ENCODE data around the gene LRP8.

The LRP8 gene

DNA sequence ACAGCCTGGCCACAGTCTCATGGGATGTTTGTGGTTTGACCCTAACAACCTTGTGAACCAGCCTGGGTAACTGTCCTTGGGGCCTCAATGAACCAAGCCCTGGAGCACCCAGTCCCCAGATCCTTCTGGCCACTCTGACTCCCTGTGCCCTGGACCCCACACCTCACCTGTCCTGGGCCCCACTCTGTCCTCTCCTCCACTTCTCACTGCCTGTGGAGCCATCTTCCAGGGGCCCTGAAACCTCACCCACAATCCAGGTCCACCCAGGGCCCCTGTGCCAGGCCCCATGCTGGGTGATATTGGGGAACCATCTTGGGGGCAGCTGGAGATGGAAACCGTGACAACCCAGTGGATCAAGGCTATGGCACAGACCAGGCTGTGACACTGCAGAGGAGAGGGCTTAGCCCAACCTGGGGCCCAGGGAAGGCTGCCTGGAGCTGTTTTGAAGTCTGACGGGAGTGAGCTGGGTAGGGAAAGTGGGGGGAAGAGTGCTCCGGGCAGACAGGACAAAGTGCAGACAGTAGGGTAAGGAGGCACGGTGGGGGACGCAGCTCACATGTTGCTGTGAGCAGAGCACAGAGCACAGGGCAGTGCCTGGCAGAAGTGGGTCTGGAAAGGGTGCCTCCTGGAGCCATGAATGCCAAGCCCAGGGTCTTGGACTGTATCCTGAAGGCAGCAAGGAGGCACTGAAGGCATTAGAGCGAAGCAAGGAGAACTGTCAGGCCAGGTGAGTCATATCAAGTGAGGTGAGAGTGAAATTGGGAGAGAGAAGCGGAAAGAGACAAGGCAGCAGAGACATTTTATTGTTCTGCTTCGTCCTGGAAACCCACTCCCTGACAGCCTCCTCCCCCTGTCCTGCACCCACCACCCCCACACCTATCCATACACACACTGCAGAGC, 12.1 kb upstream of the LRP8 start:
- no peak for DNase-seq

DNA sequence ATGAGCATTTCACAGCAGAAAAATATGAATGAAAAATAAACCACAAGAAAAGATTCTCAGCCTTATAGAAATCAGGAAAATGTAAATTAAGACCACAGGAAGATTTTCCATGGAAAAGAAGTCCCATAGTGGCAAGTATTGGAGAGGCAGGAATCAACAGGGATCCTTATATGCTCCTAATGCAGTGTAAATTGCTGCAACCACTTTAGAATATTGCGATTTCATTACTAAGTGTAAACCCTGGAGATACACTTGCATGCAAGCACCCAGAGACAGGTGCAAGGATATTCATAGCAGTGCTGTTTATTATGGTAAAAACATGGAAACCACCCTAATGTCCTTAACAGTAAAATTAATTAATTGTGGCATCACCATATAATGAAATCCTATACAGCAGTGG, 10.6 kb upstream of the LRP8 start:
- DNase-seq = no peak

DNA sequence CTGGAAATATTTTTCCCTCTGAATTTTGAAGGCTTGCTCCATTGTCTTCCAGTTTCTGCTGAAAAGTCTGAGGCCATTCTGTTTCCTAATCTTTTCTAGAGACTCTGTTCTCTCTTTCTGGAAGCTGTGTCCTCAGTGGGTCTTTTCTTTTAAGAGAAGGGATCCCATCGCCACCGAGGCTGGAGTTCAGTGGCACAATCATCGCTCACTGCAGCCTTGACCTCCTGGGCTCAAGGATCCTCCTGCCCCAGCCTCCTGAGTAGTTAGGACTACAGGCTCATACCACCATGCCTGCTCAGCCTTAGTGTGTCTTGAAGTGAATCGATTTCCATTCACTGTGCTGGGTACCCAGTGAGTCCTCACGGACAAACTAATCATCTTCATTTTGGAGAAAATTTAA, 9.6 kb upstream of the LRP8 start:
- DNase-seq = no peak

DNA sequence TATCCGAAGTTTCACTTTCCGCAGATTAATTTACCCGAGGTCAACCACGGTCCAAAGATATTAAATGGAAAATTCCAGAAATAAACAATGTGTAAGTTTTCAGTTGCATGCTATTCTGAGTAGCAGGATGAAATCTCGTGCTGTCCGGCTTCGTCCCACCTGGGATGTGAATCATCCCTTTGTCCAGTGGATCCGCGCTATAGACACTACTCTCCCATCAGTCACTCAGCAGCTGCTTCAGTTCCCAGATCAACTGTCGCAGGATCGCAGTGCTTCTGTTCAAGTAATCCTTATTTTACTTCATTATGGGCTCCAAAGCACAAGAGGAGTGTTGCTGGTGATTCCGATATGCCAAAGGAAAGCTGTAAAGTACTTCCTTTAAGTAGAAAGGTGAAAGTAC, 8.3 kb upstream of the LRP8 start:
- no peak for DNase-seq

DNA sequence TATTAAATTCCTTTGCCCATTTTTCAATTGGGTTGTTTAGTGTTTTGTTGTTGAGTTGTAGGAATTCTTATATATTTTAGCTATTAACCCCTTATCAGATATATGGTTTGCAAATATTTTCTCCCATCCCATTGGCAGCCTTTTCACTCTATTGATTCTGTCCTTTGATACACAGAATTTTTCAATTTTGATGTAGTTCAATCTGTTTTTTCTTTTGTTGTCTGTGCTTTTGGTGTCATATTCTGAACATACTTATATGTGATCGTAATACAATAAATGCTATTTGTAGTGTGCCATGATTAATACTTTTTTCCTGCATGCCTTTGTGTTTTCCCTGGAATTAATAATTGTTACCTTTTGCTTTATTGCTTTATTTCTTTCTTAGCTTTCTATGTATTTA, 7.8 kb upstream of the LRP8 start:
- no peak for DNase-seq

DNA sequence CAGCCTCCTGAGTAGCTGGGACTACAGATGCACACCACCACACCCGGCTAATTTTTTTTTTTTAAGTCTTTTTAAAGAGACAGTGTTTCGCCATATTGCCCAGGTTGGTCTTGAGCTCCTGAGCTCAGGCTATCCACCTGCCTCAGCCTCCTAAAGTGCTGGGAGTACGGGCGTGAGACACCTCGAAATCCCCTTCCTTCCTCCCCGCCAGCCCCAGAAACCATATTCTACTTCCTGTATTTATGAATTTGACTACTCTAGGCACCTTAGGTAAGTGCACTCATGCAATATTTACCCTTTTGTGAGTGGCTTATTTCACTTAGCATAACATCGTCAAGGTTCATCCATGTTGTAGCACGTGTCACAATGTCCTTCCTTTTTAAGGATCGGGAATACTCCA, 6.9 kb upstream of the LRP8 start:
- DNase-seq = no peak

DNA sequence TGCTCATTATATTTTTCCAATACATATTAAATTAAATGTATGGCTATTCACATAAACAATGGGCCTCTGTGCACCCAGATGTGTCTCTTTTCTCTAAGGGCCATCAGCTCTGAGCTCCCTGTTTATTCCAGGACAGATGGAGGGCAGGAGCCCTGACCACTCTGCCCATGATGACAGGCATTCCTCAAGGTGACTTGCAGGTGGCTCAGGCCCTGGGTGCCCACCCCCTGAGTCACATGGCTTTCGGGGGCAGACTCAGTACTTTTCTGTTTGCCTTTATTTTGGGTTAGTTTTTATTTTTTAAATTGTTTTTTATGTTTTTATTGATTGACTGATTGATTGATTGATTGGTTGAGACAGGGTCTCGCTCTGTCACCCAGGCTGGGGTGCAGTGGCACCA, 6.4 kb upstream of the LRP8 start:
- DNase-seq = no peak

DNA sequence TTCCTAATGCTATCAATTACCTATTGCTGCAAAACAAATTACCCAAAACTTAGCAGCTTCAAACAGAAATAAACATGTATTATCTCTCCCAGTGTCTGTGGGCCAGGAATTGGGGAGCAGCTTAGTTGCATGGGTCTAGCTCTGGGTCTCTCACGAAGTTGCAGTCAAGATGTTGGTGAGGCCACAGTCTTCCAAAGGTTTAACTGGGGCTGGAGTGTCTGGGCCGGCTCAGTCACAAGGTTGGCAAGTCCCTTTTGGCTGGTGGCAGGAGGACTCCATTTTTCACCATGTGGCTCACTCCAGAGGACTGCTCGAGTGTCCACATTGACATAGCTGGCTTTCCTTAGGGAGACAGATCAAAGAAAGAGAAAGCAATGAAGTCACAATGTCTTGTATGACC, 5.0 kb upstream of the LRP8 start:
- no peak for DNase-seq

DNA sequence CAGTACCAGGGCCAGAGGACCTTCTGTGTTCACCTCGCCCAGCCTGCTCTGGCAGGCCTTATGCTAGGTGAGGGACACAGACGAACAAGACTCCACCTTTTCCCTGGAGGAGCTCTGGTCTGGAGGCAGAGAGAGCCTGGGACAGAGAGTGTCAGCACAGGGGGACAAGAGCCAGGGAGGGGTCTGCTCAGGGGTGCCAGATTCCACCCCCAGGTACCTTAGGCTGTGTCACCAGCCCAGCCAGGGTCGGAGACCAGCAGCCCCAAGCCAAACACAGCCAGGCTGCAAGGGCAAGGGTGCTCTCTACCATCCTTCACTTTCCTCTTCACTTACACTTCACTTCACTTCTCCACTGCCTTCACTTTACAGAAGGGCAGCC, 4.3 kb upstream of the LRP8 start:
- no peak for DNase-seq

DNA sequence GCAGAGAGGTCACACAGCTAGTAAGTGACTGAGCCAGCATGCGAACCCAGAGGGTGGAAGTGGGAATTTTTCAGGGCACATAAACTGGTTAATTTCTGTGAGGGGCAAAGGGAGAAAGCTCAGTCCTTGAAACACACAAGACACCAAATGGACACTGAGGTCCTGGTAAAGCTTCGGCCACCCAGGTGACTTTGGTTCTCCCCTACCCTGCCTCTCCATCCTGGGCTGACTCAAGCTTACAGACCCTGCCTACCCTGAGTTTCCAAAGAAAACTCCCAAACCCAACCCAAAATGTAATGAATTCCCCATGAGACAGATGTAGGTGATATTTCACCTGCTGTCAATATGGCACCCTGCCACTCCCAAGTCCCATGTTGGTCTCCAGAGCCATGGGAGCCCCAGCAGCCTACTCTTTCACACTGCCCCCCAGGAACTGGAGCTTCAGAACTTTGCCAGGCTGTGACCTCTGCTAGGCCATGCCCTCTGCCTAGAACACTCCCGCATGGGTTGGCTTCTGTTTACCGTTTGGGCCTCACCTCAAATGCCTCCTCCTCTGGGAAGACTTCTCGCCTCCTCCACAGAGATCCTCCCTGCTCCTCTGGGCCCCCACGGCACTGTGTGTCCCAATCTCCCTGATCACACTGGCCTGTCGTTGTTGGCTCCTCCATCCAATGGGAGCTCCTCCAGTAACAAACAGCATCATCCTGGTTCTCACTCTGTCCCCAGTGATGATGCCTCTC, 3.7 kb upstream of the LRP8 start:
- DNase-seq = no peak

DNA sequence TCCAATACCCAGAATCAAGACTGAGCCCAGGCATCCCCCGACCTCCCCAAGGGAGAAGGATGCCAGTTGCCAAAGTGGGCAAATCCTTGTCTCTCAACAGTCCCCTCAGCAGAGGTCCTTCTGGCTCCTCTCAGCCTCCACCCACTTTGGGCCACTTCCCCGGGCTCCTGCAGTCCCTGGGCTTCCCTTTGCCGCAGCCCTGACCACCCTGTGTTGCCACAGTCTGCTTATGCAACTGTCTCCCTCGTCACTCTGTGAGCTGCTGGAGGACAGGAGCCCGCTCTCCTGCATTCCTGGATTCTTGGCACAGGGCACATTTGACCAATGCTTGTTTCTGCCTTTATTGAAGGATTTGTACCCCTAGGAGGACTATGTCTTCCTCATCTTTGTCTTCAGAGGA, 2.9 kb upstream of the LRP8 start:
- DNase-seq = no peak

DNA sequence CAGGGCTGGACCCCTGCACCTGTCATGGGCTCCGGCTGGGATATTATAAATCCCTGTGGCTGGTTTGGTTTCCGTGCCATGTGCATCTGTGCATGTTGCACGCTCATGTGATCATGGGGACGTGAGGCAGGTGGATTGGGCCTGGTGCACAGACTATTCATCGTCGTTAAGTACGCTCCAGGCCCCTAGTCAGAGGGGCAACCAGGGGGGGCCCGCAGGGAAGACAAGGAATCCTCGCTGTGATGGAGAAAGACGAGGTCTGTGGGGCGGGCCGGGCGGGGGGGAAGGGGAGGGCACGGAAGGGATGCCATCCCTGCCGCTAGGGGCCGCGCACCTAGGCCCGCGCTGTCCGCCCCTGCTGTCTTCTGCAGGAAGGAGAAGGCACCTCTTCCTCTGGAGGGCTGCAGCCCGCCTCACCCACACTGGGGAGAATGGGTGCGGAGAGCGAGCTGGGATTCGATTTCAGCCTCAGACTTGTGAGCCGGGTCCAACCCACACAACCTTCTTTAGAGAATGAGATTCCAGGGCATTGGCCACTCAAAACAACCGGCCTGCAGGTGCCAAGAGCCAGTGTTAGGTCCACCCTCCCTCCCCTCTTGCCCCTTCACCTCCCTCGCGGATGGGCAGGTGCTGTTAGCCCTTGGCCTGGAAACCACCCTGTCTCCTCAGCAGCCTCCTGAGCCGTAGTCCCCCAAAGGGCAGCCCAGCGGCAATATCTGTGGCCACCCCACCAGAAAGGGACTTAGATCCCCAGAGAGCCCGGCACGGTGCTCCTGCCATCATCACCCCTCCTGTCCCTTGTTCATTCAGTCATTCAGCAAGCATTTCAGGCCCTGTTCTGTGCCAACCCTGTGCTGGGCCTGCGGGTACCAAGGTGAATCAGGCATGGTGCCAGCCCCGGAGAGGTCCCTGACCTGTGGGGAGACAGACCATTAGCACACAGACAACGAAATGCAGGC, 950 bp upstream of the LRP8 start:
- no peak for DNase-seq

DNA sequence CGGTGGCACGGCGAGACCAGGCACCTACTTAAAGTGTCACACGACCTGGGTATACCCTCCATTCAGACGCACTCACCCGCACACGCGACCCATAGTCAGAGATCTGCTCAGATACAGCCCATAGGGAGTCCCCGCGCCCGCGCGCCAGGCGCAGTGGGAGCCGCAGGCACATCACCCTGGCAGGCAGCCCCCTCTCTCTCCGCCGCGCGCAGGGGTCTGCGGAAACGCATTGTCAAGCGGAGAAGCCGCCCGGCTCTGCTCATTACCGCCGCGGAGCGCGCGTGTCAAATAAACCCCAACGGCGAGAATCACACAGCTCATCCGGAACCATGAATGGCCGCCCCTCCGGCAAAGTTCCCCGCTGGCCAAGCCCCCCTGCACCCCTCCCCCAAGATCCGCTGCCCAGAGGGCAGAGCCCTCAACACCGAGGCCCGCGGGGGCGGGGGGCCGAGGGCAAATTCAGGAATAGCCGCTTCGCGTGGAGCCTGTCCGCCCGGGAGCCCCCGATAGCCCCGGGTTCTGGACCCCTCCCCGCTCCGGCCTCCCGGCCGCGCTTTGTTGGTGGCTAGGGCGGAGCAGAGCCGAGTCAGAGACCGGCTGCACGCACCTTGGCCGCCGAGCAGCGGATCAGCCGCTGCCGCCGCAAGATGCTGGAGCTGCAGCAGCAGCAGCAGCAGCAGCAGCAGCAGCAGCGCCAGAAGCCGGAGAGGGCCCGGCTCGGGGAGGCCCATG, 522 bp downstream of the LRP8 start:
- no peak for DNase-seq

DNA sequence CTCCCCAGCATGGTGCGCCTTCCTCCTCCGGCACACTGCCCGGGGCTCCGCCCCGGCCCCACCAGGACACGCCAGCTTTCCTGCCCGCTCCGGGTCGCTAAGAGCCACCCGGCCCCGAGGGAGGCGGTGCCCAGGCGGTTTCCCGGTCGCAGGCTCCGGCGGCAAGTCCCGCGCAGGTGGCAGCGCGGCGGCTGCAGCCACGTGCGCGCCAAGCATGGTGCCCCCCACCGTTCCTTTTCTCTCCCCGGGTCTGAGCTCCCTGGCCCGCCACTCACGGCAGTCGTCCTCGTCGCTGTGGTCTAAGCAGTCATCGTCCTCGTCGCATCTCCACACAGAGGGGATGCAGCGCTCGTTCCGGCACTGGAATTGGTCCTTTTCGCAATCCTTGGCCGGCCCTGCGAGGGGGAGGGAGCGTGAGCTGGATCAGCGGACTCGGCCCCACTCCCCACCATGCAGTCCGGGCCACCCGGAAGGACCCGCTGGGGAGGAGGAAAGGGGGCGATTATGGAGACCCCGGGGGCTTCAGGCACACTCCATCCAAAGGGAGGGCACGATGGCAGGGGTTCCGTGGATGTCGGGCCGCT, 1.2 kb downstream of the LRP8 start:
- DNase-seq = no peak

DNA sequence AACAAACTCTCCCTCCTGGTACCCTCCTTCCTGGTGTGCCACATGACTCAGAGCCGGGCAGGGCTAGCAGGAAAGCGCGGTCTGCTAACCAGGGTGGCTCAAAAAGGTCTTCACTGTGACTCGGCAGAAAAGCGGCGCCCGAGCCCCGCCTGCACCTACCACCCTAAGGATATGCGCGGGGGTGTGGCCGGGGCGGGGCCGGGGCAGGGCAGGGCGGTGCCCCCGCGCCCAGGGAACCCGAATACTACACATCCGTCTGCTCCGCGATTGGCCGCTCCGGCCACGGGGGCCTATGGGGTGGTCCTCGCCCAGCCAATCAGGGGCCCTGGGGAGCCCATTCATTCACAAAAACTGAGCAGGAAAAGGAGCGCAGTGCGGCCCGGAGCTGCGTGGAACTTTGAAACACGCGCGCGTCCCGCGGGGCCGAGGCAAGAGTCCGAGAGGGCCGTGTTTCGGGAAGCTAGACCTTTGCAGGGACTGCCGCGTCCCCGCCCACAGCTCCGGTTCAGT, 1.7 kb downstream of the LRP8 start:
- DNase-seq = peak; percentile 85

DNA sequence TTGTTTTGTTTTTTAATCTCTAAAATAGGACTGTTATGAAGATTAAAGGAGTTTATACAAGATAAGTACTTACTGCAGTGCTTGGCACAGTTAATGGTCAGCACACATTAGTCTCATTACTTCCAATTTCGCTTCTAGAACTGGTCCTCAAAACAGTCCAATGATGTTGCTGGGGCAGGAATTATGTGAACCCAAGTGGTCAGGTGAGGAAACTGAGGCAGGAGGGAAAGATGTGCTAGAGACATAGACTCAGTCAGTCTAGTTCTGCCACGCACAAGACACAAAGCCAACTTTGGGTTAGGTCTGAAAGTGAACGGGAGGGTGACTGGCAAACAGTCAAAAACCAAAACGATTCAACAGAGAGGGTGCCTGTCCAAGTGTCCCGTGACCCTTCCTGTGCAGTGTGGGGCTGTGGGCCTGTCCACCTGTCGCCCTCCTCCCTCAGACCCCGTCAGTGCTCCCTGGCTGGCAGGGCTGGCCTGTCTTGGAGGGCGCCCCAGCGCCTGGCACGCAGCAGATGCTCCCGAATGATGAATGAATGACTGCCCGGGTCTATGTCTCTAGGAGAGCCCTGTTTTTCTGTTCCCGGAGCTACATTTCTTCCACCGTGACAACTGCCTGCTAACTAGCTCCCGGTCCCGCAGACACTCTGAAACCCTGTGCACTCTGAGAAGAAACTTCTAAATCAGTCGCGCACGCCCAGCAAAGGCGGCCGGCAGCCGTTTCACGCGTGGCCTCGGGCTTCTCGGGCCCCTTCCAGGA, 2.4 kb downstream of the LRP8 start:
- no peak for DNase-seq

DNA sequence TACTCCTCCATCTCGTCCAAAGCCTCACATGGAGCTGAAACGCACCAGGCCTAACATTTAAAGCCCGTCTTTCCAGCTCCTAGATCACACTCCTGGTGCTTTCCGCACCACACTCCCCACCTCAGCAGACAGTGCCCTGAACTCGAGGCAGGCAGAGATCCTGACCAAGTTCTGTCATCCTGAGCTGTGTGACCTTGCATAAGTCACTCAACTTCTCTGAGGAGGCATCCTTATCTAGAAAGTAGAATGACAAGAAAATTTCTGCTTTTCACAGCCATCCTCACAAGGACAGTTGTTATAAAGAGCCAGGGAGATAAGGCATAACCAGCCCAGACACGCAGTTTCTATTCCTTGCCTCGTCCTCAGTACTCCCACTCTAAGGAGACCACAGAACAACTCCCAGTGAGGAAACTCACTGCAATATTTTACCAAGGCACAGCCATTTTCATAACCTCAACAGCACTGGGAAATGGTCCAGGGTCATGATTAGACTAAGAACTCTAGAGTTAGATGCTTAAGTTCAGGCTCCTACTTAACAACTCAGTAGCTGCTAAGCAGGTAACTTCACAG, 3.1 kb downstream of the LRP8 start:
- no peak for DNase-seq

DNA sequence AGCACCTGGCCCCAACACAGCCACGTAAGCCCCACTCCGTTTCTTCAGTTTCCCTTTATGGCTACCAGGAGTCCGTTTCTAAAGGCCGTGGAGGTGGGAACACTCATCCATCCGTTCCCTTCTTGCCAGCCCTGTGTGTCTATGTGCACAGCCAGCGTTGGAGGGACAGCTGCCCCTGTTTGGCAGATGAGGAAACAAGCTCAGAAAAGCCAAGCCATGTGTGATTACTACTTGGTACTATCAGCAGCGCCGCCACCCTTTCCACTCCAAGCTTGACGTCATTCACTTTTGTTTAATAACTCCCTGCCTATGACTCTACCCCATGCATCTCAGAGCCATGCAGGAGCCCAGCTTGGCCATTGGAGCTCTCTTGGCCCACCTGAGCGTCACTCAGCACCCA, 3.5 kb downstream of the LRP8 start:
- no peak for DNase-seq

DNA sequence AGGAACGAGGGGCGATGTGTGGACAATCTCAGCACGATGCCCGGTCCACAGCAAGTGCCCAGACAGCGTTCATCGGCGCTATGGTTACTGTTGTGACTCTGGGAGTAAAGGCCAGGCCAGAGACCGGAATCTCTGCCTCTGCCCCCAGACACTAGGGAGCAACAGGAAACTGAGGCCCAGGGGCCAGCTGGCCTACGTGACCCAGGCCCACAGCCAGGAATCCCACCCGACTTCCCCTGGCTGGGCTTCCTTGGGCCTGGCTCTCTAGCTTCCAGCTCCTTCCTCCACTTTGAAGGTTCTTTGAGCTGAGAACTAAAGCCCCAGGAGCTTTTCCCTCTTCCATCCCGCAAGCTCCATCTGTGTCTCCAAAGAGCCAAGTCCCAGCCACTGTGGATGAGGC, 4.6 kb downstream of the LRP8 start:
- no peak for DNase-seq

DNA sequence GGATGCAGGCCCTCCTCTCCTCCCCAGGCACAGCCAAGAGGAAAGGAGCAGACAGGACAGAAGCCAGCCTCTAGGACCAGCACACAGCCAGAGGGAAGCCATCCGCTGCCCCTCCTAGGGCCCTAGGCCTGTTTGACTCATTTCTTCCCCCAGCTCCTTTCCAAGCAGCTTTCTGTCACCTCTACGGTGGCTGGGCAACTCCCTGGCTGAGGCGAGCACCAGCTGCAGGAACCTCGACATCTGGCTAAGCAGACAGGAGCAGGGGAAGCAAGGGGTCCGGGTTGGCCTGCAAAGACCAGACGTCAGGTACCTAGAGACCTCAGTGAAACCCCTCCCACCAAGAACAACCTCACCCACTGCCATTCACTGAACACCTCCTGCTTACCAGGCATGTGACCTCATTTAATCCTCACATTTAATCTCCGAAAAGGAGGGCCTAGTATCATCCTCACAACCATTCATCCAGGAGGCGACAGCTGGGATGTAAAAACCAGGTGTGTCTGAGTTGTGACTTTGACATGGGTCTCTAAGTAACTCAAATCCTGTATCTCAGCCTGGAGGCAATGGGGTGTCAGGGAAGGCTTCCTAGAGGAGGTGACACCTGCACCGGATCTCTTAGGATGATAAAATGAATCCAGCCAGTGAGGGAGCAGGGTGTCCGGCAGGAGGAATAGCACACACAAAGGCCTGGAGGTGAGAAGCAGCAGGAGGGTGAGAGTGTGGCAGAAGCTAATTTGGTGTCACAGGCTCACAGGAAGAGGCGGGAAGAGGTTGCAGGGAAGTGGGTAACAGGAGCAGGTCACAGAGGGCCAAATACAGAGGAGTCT, 5.9 kb downstream of the LRP8 start:
- no peak for DNase-seq
